K562 (cell line): ENCODE measurements around the gene SMIM29. TPM values are rescaled to one million over a fixed set of nuclear protein-coding genes. Genes with fewer than 3 reads are reported as not detected.
A peak's percentile ranks its signal among the peaks of the same experiment; 100 is the strongest.

Experiments used
- GABPA ChIP-seq: fragments of 200-800 bp; sonication (Bioruptor generic); conservative IDR thresholded peaks from 2 replicates; pipeline ENCODE4 v1.6.1; 2016; ENCODE audit warnings: low read depth, missing genetic modification characterization, missing compliant biosample characterization
- IRF2 ChIP-seq: sonication (generic); formaldehyde crosslinking; IDR thresholded peaks from 2 replicates; pipeline ENCODE4 v1.8.1; 2022; ENCODE audit warnings: mild to moderate bottlenecking, missing genetic modification reagents
- KAT2B ChIP-seq: IDR thresholded peaks from one replicate; pipeline ENCODE4 v1.6.1; 2012; ENCODE audit warnings: low read depth, mild to moderate bottlenecking, control low read depth, inconsistent platforms, low read length, moderate library complexity
- MAFF ChIP-seq: IDR thresholded peaks from 2 replicates; pipeline ENCODE4 v1.6.1; 2012; ENCODE audit warnings: low read length, improper control_type of control experiment
- POLR2B ChIP-seq: fragments of 450-650 bp; IDR thresholded peaks from 2 replicates; pipeline ENCODE4 v1.6.1; 2018; ENCODE audit warnings: low read depth; ENCODE audit not compliant: partially characterized antibody
- RREB1 ChIP-seq: fragments of 250-450 bp; sonication (Bioruptor Pico); IDR thresholded peaks from 2 replicates; pipeline ENCODE4 v1.4.0; 2020
- SETDB1 ChIP-seq: IDR thresholded peaks from one replicate; pipeline ENCODE4 v1.6.1; 2012; ENCODE audit warnings: low read length, control low read depth, inconsistent platforms
- SNRNP70 ChIP-seq: fragments of 200-400 bp; formaldehyde crosslinking; optimal IDR thresholded peaks from 2 replicates; pipeline ENCODE3; 2017; ENCODE audit warnings: low read depth, low read length
- SRSF3 ChIP-seq: fragments of 200-400 bp; formaldehyde crosslinking; IDR thresholded peaks from 2 replicates; pipeline ENCODE4 v1.6.1; 2016; ENCODE audit warnings: mild to moderate bottlenecking, low read length, moderate library complexity; ENCODE audit not compliant: insufficient read depth
- TEAD2 ChIP-seq: fragments of 450-650 bp; IDR thresholded peaks from 2 replicates; pipeline ENCODE4 v1.6.1; 2016; ENCODE audit warnings: missing genetic modification characterization, control low read depth, missing compliant biosample characterization
- ZNF75A ChIP-seq: fragments of 450-650 bp; formaldehyde crosslinking; IDR thresholded peaks from 2 replicates; pipeline ENCODE4 v1.4.0; 2020; ENCODE audit warnings: mild to moderate bottlenecking
- polyA plus RNA-seq, 8 experiments: library from polyadenylated mRNA; depleted of rRNA in 4 of 8; stranded (reverse) in 5 of 8; unstranded in 3 of 8; fragments of >200 nt; fragmentation: Nextera tagmentation in 2 of 8; fragmentation: Illumina TruSeq in 1 of 8; extraction: Ambion mirVana in 2 of 8; extraction: Trizol in 1 of 8; gene quantifications; 2 replicates each; pipeline versions ENCODE4 v1.2.1 to v1.2.3, GENCODE V29; 2011 to 2014; ENCODE audit warnings: inconsistent platforms in 1 of 8, missing spikeins in 1 of 8
- total RNA-seq, 7 experiments: library from RNA; depleted of rRNA in 6 of 7; stranded (reverse); fragments of >200 nt in 6 of 7; fragmentation: Illumina TruSeq in 2 of 7; extraction: Trizol in 2 of 7; gene quantifications; 2 replicates each; pipeline versions ENCODE4 v1.2.1 to v1.2.3, GENCODE V29; 2011 to 2021; ENCODE audit warnings: low replicate concordance in 1 of 7
- TF ChIP-seq, protein P1 (sequence below): fragments of 250-450 bp; sonication (Bioruptor Pico); IDR thresholded peaks from 2 replicates; pipeline ENCODE4 v1.5.0; 2021; ENCODE audit warnings: mild to moderate bottlenecking, borderline replicate concordance
- TF ChIP-seq, protein P2 (sequence below): fragments of 250-450 bp; sonication (Bioruptor Pico); IDR thresholded peaks from 2 replicates; pipeline ENCODE4 v1.6.1; 2021; ENCODE audit warnings: mild to moderate bottlenecking
- TF ChIP-seq, protein P3 (sequence below): sonication (generic); formaldehyde crosslinking; IDR thresholded peaks from 2 replicates; pipeline ENCODE4 v1.8.0; 2022; ENCODE audit warnings: mild to moderate bottlenecking, missing genetic modification reagents
- TF ChIP-seq, protein P4 (sequence below): sonication (generic); formaldehyde crosslinking; IDR thresholded peaks from 2 replicates; pipeline ENCODE4 v1.8.0; 2022; ENCODE audit warnings: mild to moderate bottlenecking, missing genetic modification reagents

SMIM29 gene
- total and polyA plus RNA-seq, 9 of the 15 experiments (the other 6 are each of a cell fraction or from before 2014, with no cell fraction given) = 6.5 to 36.7 (median 20.9) TPM

DNA sequence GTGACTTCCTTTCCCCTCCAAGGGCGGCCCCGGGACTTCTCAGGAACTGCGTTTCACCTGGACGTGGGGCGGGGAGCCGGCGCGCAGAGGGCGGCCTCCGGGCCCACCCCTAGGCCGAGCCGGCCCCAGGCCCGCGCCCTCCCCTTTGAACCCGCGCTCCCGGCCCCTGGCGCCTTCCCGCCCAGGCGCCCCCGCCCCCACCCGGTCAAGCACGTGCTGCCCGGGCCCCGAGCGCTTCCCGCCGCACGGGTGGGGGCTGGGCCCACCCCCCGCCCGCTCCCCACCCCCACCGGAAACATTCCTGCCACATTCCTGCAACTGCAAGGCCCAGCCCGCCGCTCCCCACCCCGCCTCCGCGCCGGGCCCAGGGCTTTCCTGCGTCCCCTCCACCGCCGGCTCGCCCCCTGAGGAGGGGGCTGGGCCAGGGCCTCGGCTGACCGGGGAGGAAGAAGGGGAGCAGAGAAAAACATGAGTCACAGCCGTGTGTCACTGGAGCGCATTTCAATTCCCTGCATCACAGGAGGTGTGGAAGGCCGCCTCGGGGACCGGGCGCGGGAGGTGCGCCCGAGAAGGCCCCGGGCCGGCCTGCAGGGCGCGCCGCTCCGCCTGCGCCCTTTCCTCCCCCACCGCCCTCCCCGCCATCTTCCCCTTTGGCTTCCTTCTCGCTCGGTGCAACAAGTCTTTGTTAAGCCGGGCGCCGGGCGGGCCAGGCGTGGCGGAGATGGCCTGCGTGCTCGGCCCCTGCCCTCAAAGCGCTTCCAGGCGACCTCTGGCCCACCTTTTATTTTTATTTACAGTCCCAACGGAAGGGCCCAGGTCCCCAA lies 13.3 kb downstream of the SMIM29 start (continued):
- TF ChIP-seq, protein P1, sequence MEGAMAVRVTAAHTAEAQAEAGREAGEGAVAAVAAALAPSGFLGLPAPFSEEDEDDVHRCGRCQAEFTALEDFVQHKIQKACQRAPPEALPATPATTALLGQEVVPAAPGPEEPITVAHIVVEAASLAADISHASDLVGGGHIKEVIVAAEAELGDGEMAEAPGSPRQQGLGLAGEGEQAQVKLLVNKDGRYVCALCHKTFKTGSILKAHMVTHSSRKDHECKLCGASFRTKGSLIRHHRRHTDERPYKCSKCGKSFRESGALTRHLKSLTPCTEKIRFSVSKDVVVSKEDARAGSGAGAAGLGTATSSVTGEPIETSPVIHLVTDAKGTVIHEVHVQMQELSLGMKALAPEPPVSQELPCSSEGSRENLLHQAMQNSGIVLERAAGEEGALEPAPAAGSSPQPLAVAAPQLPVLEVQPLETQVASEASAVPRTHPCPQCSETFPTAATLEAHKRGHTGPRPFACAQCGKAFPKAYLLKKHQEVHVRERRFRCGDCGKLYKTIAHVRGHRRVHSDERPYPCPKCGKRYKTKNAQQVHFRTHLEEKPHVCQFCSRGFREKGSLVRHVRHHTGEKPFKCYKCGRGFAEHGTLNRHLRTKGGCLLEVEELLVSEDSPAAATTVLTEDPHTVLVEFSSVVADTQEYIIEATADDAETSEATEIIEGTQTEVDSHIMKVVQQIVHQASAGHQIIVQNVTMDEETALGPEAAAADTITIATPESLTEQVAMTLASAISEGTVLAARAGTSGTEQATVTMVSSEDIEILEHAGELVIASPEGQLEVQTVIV (CRISPR knock-in tag) = no peak
- TF ChIP-seq TEAD2 (tag) (no peak), RREB1 (CRISPR knock-in tag) (no peak), SETDB1 (no peak), IRF2 (no peak), SNRNP70 (no peak), ZNF75A (CRISPR knock-in tag) (no peak), MAFF (no peak), KAT2B (no peak), POLR2B (peak; percentile 12), SRSF3 (no peak), GABPA (tag) (peak; percentile 66)
- TF ChIP-seq, protein P2, sequence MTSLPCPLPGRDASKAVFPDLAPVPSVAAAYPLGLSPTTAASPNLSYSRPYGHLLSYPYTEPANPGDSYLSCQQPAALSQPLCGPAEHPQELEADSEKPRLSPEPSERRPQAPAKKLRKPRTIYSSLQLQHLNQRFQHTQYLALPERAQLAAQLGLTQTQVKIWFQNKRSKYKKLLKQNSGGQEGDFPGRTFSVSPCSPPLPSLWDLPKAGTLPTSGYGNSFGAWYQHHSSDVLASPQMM (CRISPR knock-in tag) = no peak
- TF ChIP-seq, protein P3, sequence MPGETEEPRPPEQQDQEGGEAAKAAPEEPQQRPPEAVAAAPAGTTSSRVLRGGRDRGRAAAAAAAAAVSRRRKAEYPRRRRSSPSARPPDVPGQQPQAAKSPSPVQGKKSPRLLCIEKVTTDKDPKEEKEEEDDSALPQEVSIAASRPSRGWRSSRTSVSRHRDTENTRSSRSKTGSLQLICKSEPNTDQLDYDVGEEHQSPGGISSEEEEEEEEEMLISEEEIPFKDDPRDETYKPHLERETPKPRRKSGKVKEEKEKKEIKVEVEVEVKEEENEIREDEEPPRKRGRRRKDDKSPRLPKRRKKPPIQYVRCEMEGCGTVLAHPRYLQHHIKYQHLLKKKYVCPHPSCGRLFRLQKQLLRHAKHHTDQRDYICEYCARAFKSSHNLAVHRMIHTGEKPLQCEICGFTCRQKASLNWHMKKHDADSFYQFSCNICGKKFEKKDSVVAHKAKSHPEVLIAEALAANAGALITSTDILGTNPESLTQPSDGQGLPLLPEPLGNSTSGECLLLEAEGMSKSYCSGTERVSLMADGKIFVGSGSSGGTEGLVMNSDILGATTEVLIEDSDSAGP (CRISPR knock-in tag) = no peak
- TF ChIP-seq, protein P4, sequence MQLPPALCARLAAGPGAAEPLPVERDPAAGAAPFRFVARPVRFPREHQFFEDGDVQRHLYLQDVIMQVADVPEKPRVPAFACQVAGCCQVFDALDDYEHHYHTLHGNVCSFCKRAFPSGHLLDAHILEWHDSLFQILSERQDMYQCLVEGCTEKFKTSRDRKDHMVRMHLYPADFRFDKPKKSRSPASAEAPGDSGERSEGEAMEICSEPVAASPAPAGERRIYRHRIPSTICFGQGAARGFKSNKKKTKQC (CRISPR knock-in tag) = no peak
